Nephron progenitor cell (in vitro differentiated cells): ENCODE results near the gene ABHD12.

Experiments
- DNase-seq: peaks from one replicate; pipeline ENCODE4 v3.0.0; 2021
- H3K27ac Mint-ChIP-seq: 2 replicates; pipeline ENCODE4 v1.8.0; 2021; ENCODE audit warnings: mild to moderate bottlenecking, moderate library complexity, mixed read lengths
- H3K27me3 Mint-ChIP-seq: 2 replicates; pipeline ENCODE4 v1.8.0; 2021; ENCODE audit warnings: mild to moderate bottlenecking, low read depth, mixed read lengths; ENCODE audit not compliant: poor library complexity
- H3K36me3 Mint-ChIP-seq: 2 replicates; pipeline ENCODE4 v1.8.0; 2021; ENCODE audit warnings: low read depth, mixed read lengths
- H3K4me1 Mint-ChIP-seq: 2 replicates; pipeline ENCODE4 v1.8.0; 2021; ENCODE audit warnings: mixed read lengths
- H3K4me3 Mint-ChIP-seq: 2 replicates; pipeline ENCODE4 v1.8.0; 2021; ENCODE audit warnings: mild to moderate bottlenecking, moderate library complexity, mixed read lengths
- H3K9me3 Mint-ChIP-seq: 2 replicates; pipeline ENCODE4 v1.8.0; 2021; ENCODE audit warnings: mild to moderate bottlenecking, moderate library complexity, mixed read lengths
- CTCF ChIP-seq: fragments of 200-600 bp; sonication (generic); IDR thresholded peaks from 2 replicates; pipeline ENCODE4 v1.5.0; 2021; ENCODE audit warnings: antibody characterized with exemption

ABHD12 gene

GRCh38 chr20:25394996-25395395, 4.4 kb upstream of the ABHD12 start:
- Mint-ChIP-seq H3K27ac (no peak overlapping the region), H3K4me1 (peaks cover 65% of the 10 kb centered on the region), H3K36me3 (peaks cover 7% of the 10 kb centered on the region), H3K4me3 (no peak overlapping the region), H3K27me3 (peaks cover 4% of the 10 kb centered on the region), H3K9me3 (peaks cover 14% of the 10 kb centered on the region)
- no peak for DNase-seq
- TF ChIP-seq CTCF = no peak

DNA sequence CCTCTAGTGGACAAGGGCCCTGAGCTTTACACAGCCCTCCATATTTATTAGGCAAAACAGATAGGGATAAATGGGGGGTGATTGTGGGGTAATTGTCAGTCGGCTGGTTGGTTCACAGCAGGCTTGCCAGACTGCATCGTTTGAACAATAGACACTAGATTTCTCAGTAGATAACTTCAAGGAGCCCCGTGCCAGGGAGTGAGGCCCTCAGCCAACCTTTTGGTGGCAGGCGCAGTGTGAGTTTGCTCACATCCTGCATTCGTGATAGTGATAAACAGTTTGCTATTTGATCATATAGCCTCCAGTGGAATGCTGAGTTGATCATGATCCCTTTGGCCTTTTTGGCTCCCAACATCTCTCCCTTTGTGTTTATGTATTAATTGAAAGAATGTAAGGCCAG, 3.6 kb upstream of the ABHD12 start:
- DNase-seq = no peak
- Mint-ChIP-seq H3K27ac (no peak overlapping the region), H3K36me3 (peaks cover 8% of the 10 kb centered on the region), H3K9me3 (peaks cover 10% of the 10 kb centered on the region), H3K4me3 (no peak overlapping the region), H3K4me1 (peaks cover 62% of the 10 kb centered on the region), H3K27me3 (peaks cover 4% of the 10 kb centered on the region)
- TF ChIP-seq CTCF = no peak

DNA sequence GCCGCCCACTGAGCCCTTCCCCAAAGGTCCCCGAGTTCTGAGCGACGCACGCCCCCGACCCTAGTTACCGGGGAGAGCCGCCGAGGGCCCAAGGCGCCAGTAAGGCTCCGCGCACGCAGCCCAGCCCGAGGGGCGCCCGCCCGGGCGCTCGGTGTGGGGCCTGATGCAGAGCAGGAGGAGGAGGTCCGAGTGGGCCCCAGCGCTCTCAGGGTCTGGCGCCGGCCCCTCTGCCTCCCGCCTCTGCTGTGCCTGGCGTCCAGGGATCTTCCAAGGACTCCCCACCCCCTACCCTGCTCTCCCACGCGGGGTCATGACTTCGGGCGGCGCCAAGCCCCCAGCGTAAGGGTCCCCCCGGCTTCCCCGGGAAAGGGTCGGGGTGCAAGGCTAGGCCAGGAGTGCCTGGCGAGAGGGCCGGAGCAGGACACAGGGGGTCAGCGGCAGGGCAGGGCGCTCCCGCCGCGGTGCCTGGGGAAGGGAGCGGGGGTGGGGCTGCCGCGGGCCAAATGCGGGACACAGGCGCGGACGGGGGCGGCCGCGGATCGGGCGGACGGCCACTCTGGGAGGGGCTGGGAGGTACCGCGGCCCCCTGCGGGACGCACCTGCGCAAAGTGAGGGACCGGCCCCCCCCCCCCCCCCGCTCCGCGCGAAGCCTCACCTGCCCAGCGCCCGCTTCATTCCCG, 637 bp downstream of the ABHD12 start:
- H3K36me3 Mint-ChIP-seq = peaks cover 33% of the 10 kb centered on the region
- no peak for TF ChIP-seq CTCF
- peaks cover 31% of the 10 kb centered on the region for H3K4me1 Mint-ChIP-seq
- H3K27ac Mint-ChIP-seq = peak overlapping the region; percentile 70
- peak; percentile 72 for DNase-seq
- H3K27me3 Mint-ChIP-seq = peaks cover 11% of the 10 kb centered on the region
- H3K9me3 Mint-ChIP-seq = peaks cover 14% of the 10 kb centered on the region
- H3K4me3 Mint-ChIP-seq = peak overlapping the region; percentile 91

- peak overlapping the region; percentile 70 for H3K27ac Mint-ChIP-seq
- H3K4me3 Mint-ChIP-seq = peak overlapping the region; percentile 91
- peaks cover 14% of the 10 kb centered on the region for H3K9me3 Mint-ChIP-seq
- peaks cover 37% of the 10 kb centered on the region for H3K36me3 Mint-ChIP-seq
- peaks cover 9% of the 10 kb centered on the region for H3K27me3 Mint-ChIP-seq
- no peak for TF ChIP-seq CTCF
- no peak for DNase-seq
- H3K4me1 Mint-ChIP-seq = peaks cover 32% of the 10 kb centered on the region
These were observed 1.2 kb downstream of the ABHD12 start for GRCh38 chr20:25389401-25389857.

GRCh38 chr20:25382704-25383370, 7.8 kb downstream of the ABHD12 start:
- no peak for TF ChIP-seq CTCF
- H3K9me3 Mint-ChIP-seq = peaks cover 35% of the 10 kb centered on the region
- H3K4me1 Mint-ChIP-seq = peaks cover 51% of the 10 kb centered on the region
- peak overlapping the region; percentile 48 for H3K27ac Mint-ChIP-seq
- peaks cover 4% of the 10 kb centered on the region for H3K27me3 Mint-ChIP-seq
- H3K36me3 Mint-ChIP-seq = peaks cover 65% of the 10 kb centered on the region
- H3K4me3 Mint-ChIP-seq = peak overlapping the region; percentile 5
- DNase-seq = no peak
